Activated CD4-positive, alpha-beta T cell treated with anti-CD3 and anti-CD28 coated beads, Interleukin-2, amount 50 U/mL, for 1 hour (primary cell): ENCODE results near the gene GPATCH3.
"Not testable (repeated sequence)": the region's sequence is repeated elsewhere in the genome, so short reads cannot be mapped to it uniquely, and the experiment has no call there.

Experiments
- DNase-seq: peaks from one replicate; pipeline ENCODE4 v3.0.0-alpha.2; 2020

The GPATCH3 gene

GRCh38 chr1:26900001-26900814 is at the start of gene GPATCH3:
Gene GPATCH3, minus strand, starts transcription at chr1:26900467. Its CDS starts 25 bp downstream, at chr1:26900442.
- peak; percentile 87 for DNase-seq

DNA sequence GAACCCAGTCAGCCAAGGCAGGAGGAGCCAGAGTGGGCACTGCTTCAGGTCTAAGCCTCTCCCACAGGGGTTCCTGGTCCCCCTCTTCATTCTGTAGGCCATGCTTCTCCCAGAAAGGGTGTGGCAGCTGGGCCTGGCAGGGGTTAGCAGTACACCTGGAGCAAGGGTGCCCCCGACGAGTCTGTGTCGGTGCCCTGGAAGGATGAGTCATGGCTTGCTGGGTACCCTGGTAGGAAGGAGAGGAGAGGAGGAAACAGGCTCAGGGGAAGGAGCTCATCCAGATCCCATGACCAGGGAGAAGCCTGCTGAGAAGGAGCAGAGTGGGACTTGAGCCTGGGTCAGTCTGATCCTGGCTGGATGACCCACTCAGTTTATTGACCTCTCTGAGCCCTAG is 49.7 kb upstream of the GPATCH3 start:
- no peak for DNase-seq

DNA sequence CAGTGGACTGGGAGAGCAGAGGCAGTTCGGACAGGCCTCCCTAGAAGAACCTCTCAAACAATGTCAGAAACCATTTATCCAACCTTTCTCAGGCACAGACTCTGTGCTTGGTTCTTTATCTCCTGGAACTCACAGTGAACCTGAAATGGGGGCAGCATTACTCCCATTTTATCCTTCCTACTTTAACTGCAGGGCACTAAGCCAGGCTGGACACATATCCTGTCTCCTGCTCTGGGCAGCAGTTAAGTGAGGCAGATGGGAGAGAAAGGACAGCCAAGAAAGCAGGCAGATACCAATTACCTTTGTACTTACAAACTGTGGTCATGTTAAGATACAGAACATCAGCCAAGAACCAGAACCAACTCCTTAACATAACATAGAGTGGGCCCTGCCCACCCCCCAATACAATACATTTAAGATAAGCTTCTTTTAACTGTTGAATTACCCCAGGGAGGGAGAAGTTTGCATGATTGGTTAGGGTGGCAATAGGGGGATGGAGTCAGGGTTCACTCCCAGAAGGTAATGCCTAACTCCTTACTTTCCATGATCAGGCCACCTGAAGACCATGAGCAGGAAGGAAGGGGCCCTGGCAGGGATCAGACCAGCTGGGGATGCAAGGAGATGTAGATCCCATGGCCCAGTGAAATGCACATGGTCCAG is 49.1 kb upstream of the GPATCH3 start:
- DNase-seq: no peak

- DNase-seq: not testable (repeated sequence)
These were observed 48.4 kb upstream of the GPATCH3 start for GRCh38 chr1:26948725-26949057.

DNA sequence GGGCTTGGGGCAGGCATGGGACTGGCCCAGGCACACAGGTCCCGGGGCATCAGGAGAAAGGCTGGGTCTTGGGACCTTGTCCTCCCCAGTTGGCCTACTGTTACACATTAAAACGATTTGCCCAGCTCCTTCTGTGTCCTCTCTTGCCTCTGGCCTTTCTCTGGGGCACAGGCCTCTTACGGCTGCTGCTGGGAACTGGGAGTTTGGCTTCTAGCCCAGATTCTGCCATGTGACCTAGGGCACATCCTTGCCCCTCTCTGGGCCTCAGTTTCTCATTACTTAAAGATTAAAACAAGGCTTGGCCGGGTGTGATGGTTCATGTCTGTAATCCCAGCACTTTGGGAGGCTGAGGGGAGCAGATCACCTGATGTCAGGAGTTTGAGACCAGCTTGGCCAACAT is 46.0 kb upstream of the GPATCH3 start:
- no peak for DNase-seq

- no peak for DNase-seq
These were observed 45.5 kb upstream of the GPATCH3 start for GRCh38 chr1:26945728-26946127.

- DNase-seq: no peak
These were observed 44.9 kb upstream of the GPATCH3 start for GRCh38 chr1:26945138-26945537.

DNA sequence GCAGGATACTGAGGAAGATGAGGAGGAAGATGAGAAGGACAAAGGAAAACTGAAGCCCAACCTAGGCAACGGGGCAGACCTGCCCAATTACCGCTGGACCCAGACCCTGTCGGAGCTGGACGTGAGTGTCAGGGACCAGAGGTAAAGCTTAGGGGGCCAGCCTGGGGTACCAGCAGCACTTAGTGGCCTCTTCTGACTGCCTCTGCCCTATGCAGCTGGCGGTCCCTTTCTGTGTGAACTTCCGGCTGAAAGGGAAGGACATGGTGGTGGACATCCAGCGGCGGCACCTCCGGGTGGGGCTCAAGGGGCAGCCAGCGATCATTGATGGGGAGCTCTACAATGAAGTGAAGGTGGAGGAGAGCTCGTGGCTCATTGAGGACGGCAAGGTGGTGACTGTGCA is 42.4 kb upstream of the GPATCH3 start:
- DNase-seq: no peak

DNA sequence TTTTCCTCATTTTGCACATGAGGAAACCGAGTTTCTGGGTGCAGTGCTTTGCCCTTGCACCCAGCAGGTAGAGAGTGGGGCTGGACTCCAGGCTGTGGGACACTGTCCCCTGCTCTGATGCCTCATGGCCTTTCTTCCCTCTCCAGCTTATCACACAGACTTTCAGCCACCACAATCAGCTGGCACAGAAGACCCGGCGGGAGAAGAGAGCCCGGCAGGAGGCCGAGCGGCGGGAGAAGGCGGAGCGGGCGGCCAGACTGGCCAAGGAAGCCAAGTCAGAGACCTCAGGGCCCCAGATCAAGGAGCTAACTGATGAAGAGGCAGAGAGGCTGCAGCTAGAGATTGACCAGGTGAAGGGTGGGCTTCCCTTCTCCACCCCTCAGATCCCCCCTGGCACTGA is 41.0 kb upstream of the GPATCH3 start:
- no peak for DNase-seq

DNA sequence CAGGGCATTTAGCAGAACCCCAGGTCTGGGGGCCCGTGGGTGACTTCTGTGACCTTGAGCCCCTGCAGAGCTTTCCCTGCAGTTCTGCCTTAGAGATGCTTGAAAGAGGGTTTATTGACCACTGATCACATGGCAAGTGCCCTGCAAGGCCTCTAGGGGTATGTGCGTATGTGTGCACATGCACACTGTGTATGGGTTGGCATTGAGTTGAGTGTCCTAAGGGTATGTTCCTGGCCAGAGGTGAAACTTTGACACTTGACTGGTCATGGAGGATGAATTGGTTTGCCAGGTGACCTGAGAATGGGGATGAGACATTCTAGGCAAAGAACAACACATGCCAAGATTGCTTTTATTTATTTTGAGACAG is 38.4 kb upstream of the GPATCH3 start:
- no peak for DNase-seq

- DNase-seq: no peak
These were observed 37.9 kb upstream of the GPATCH3 start for GRCh38 chr1:26938004-26938658.

DNA sequence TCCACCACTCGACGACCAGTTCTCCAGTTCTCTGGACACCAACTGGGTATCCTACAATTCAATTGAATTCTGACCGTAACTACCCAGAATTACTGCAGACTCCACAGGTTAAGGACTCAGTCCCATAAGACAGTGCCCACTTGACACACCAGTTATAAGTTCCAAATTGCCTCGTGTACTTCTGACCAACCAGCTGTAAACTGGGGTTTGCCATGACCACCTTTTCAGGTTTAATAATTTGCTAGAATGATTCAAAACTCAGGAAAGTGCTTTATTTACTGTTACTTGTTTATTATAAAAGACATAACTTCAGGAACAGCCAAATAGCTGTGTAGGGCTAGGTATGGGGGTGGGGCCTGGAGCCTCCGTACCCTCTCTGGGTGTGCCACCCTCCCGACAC is 36.6 kb upstream of the GPATCH3 start:
- no peak for DNase-seq

- DNase-seq: no peak
These were observed 32.3 kb upstream of the GPATCH3 start for GRCh38 chr1:26932531-26932930.

DNA sequence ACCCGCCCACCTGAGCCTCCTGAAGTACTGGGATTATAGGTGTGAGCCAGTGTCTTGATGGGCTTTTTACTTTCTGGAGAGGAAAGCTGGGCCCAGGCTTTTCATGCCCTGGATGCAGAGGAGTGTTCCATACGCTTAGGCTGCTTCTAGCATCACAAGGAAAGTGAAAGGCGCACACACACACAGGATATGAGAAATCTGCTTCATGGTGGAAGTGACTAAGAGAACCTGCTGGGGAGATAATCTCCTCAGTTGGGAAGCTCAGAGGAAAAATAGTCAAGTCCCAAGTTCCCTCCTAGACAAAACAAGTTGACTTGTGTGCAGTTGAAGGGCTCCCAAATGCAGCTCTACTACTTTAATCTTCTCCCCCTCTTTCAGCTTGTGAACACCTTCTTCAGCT is 23.4 kb upstream of the GPATCH3 start:
- DNase-seq: no peak

GRCh38 chr1:26922901-26923300 is 22.6 kb upstream of the GPATCH3 start:
- DNase-seq: no peak

DNA sequence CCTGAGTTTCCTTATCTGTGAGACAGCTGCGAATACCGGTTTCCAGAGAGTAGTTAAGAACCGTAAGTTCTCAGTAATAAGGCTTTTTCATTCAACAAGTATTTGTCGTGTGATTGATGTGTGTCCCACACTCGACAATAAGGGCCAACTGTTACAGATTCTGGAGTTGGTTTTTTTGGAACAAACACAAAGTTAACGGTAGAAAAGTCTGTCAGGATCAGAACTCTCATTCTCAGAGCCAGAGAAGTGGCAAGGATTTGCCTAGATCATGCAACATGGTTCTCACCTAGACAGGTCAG is 22.1 kb upstream of the GPATCH3 start:
- no peak for DNase-seq

GRCh38 chr1:26921540-26922430 is 21.5 kb upstream of the GPATCH3 start, which contains the start of gene NUDC:
Gene NUDC, plus strand, starts transcription at chr1:26921743. Its CDS starts 106 bp downstream, at chr1:26921849.
- DNase-seq: peak; percentile 93

DNA sequence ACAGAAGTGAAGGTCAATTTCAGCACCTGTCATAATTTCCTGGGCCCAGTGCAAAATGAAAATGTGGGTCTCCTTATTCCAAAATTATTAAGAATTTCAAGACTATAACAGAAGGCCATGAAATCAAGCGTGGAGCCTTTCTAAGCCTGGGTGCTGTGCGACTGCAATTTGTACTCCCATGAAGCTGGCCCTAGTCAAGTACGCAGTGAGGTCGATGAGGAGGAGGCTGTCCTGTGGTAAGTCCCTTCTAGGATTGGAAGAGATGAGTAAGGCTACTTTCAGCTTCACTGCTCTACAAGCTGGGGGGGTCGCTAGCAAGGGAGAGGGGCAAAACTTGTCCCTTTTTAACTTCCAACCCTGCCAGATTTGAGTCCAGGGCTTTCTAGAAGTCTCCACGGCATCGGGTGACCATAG is 20.9 kb upstream of the GPATCH3 start:
- no peak for DNase-seq

- DNase-seq: no peak
These were observed 15.1 kb upstream of the GPATCH3 start for GRCh38 chr1:26915204-26915842.

- no peak for DNase-seq
These were observed 13.7 kb upstream of the GPATCH3 start, which contains the start of gene NR0B2 for GRCh38 chr1:26913754-26914619. Gene NR0B2, minus strand, starts transcription at chr1:26913975. Its CDS starts 35 bp downstream, at chr1:26913940.

DNA sequence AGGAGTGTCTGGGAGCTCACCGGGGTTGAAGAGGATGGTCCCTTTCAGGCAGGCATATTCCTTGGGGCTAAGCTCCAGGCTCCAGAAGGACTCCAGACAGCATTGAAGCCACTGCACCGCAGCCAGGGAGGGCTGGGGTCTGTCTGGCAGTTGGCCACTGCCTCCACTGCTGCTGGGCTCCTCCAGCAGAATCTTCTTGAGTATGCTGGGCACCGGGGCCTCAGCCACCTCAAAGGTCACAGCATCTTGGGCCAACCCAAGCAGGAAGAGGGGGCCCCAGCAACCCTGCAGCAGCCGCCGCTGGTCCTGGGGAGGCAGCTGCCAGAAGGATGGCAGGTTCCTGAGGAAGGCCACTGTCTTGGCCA is 13.1 kb upstream of the GPATCH3 start:
- no peak for DNase-seq

- no peak for DNase-seq
These were observed 11.9 kb upstream of the GPATCH3 start for GRCh38 chr1:26912147-26912490.
